GM18505 (cell line): ENCODE results near the gene NCMAP.

Experiments used
- ATAC-seq: cut with Tn5 transposase; IDR thresholded peaks from one replicate; pipeline ENCODE4 v1.9.1; 2021; ENCODE audit not compliant: unreplicated experiment
- POLR2A ChIP-seq: IDR thresholded peaks from 4 replicates; pipeline ENCODE4 v1.6.1; 2011; ENCODE audit warnings: borderline replicate concordance; ENCODE audit not compliant: insufficient read depth, insufficient read length; ENCODE audit errors: extremely low read depth

Gene NCMAP

DNA sequence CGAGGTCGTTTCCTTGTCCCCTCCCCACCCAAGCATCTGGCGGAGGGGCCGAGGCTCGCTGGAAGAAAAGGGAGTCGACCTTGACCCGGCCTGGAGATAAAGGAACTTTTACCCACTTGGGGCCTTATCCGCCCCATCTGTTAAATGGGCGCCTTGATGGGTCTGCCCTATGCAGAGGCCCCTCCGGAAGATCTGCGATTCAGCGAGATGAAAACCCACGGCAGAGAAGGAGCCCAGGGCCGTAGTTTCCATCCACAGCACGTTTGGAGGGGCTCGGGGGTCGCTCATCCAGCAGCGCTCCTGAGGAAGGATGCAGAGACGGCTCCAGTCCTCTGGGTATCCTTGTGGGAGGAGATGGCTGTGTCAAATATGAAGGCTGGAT lies 518 bp downstream of the NCMAP start:
- no peak for ATAC-seq
- no peak for TF ChIP-seq POLR2A

DNA sequence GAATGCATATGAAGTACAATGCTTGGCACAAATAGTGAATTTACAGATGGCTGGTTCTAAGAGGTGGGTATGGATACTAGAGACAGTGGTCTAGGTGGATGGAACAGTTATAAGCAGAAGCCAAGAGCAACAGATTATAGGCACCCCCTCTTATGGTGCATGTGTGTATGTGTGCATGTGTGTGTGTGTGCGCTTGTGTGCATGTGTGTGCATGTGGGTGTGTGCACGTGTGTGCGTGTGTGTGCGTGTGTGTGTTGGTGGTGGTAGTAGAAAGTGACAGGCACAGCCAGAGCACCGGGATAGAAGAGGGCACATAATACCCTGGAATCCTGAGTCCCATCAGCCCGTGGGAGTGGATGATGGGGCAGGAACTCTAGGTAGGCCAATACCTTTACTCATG lies 1.3 kb downstream of the NCMAP start:
- ATAC-seq, result no peak
- TF ChIP-seq POLR2A, result no peak

DNA sequence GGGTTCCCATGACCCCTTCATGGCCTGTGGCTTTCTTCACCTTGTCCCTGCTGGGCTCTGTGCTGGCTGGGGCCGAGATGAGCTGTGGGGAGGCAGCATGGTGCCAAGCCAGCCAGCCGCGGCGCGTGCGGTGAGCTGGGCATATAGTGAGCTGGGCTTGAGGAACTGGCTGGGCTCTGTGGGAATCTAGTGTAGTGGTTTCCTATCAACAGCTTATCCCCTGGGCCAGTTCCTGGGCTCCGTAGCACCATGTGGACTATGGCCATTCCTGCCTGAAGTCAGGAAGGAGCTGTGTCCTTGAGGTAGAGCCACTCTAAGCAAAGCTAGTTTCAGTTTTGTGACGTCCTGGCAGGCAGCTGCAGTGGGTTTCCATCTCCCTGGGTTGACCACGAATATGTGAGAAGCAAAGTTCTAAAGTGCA lies 1.8 kb downstream of the NCMAP start:
- no peak for TF ChIP-seq POLR2A
- no peak for ATAC-seq

DNA sequence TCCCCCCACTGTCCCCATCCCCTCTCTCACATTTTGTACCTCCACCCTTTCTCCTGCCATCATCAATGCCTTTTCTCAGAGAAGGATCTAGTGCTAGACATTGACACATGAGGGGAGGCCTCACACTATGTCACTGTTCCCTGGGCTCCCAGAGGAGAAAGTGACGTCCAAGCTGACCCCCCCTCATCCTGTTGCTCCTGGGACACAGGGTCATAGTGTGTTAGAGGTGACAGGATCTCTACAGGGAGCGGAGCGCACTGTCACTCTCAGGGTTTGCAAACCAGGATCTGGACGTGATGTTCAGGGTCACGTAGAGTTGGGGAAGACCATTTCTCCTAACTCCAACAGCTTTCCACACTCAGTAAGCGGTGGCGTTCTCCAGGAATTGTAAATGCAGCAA lies 2.6 kb downstream of the NCMAP start:
- no peak for TF ChIP-seq POLR2A
- no peak for ATAC-seq

DNA sequence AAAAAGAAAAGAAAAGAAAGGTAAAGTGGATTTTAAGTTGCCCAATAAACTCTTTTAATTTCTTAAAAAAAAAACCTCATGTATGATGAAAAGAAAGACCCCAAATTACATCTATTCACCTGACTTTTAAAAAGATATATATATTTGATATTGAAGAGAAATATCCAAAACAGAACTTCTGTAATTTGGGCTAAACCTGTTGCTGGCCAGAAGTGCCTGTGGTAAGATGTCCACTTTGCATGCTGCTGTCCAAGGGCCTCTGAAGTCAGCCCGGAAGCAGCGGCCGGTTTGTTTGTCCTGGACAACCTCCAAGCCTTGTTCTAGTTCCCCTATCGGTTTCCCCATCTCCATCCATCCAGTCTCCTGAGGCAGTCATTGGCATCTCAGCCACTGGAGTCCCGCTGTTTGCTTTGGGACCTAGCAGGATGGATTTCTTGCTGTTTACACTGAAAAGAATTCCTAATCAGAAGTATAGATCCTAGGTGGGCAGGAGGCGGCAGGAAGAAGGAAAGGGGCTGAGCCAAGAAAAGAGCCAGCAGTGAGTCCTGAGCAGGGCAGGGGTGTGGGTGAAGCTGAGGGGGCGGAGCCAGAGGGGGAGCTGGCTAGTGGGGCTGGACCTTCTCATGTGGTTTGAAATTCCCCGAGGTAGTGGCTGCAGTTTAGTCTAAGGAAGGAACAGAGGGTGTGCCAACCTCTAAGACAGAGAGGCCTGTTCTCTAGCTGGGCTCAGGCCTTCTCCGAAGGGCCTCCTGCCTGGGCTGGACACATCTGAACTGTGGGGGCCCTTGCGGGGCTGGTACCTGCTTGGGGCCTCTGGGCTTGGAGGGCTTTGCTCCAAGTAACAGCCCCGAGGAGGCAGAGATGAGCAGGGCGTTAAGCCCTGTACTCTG lies 3.3 kb downstream of the NCMAP start:
- TF ChIP-seq POLR2A, result no peak
- ATAC-seq, result no peak

DNA sequence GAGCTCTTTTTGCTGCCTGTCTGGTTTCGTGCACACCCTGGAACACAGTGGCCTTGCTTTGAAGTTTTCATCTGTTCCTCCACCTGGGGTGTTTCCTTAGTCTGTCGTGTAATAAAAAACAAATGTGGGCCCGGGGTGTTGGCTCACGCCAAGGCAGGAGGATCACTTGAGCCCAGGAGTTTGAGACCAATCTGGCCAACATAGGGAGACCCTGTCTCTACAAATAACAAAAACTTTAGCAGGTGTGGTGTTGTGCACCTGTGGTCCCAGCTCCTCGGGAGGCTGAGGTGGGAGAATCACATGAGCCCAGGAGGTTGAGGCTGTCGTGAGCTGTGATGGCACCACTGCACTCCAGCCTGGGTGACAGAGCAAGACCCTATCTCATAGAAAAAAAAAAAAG lies 4.5 kb downstream of the NCMAP start:
- TF ChIP-seq POLR2A, result no peak
- ATAC-seq, result no peak

DNA sequence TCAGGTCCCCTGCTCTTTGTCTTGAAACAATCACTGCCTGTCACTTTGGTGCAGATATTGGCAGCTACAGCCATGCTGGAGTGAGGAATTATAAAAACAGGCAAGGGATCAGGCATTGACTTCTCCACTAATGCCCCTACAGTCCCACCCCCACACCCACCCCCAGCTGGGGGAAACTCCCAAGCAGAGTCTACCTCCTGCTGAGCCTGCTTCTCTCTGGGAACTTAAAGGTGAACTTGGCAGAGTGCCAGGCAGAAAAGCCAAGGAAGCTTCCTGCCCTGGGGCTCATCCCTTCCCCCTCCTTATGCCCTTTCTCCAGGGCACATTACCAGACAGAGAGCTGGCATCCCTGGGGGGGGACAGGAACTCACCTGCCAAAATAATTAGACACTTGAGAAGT lies 6.7 kb downstream of the NCMAP start:
- TF ChIP-seq POLR2A, result no peak
- ATAC-seq, result no peak

DNA sequence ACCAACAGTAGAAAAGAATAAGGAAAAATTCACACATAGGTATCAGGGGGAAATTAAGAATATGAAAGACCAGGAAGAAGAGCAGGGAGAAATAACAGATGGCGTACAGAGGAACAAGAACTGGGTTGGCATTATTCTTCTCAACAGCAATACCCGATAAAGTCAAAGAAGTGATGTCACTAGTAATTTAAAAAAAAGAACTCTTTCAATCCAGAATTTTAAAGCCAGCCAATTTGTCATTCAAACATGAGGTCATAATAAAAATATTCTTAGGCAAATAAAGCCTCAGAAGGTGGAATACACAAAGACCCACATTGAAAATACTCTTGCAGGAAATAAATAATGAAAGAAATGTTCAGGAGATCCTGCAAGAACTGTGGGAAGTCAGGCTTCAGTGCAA lies 8.8 kb downstream of the NCMAP start:
- ATAC-seq, result no peak

DNA sequence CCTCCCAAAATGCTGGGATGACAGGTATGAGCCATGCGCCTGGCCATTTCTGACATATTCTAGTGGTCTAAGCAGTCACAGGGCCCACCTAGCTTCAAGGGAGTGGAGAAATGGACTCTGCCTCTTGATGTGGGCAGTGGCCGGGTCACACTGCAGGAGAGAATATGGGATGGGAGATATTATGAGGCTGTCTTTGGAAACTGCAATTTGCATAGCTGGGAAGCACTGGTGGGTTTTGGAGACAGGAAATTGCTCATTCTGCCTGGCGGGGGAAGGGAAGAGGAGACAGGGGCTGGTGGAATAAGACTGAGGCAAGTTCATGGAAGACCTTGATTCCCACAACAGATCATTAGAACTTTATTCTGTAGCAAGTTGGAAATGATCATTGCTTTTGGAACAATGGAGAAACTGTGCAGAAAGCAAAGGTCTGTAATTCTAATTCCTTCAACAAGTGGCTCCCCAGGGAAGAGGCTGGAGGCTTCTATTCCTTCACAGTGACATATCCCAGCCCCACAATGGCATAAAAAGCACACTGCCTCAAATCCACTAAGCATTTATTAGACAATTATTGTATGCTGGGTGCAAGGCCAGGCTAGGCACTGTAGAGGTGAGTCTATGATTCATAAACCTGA lies 10.5 kb downstream of the NCMAP start:
- no peak for ATAC-seq

More for the DNA sequence above, 8.8 kb downstream of the NCMAP start:
- TF ChIP-seq POLR2A, result no peak

DNA sequence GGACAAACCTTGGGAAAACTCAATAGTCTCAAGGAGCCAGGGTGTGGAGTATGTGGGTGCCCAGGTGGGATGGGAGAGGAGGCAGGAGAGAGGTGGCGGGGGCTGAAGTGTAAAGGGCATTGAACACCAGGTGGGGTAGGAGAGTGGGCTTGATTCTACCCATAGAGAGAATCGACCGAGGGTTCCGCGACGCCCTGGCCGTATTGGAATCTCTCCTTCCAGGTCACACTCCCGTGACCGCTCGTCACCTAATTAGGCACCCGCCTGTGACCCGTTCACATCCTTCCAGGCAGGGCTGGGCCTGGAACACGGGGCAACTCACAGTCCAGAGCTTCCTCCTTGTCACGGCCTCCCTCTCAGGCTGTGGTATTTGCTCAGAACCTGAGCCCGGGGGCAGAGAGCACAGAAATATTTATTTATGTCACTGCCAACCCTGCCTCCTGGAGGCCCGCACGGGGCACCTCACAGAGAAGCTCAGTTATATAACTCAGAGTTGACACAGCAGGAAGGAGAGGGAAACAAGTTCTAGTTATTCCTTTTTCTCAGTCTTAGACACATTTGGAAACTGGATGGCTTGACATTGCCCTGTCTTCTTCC lies 12.0 kb downstream of the NCMAP start:
- ATAC-seq, result no peak
- no peak for TF ChIP-seq POLR2A

More for the DNA sequence above, 10.5 kb downstream of the NCMAP start:
- no peak for TF ChIP-seq POLR2A

DNA sequence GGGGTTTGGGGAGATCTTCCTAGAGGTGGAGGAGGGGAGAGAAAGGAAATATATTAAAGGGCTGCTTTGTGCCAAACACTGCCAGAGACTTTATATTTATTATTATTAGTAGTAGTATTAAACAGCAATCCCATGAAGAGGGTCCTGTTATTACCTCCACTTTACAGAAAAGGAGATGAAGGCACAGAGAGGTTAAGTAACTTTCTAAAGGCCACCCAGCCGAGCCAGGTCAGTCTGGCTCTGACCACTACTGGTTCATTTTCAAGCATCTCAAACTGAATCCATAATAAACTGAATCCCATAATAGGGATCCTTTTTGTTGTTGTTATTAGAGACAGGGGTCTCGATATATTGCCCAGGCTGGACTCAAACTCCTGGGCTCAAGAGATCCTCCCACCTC lies 12.6 kb downstream of the NCMAP start:
- no peak for TF ChIP-seq POLR2A
- no peak for ATAC-seq

DNA sequence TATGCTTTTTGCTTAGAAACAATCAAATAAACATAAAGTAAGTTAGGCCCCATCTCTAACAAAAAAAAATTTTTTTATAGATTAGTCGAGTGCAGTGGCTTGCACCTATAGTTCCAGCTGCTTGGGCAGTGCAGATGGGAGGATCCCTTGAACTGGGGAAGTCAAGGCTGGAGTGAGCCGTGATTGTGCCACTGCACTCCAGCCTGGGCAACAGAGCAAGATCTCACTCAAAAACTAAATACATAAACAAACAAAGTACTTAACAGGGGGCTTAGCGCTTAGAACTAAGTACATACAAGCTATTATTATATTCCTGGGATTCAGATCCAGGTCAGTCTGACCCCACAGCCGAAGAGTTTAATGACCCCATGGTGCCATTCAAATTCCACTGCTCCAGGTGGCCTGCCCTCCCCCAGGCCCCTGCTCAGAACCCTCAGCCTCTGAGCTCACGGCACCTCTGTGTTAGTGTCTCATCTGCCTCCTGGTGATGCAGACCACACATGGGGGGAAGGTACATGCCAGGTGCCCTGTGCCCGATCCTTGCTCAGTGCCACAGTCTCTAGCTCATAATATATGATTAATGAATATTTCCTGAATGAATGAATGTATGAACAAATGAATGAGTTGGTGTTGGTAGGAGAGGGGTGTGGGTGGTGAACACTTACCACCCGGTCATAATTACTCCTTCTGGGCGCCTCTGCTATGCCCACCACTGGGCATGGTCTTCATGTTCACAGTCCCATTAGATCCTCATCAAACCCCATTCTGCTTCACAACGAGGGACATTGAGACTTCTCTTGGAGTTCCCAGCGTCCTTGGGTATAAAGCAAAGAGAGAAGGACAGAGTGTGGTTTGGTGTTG lies 14.6 kb downstream of the NCMAP start:
- no peak for TF ChIP-seq POLR2A

DNA sequence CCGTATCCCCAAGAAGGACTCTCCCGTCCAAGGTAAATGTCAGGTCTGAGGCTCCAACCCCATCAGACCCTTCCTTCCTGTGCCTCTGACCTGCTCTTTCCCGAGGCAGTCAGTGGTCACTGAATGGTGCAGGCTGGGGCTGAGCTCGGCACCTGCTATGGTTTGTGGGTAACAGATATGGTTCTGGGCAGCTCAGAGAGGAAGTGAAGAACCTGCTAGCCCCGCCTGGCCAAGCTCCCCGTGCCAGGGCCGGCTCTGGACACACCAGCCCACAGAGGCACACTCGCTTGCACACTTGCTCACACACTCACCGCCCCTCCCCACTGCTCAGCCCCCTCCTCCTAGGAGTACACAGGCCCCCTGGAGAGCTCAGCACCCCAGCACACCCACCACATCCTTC lies 16.4 kb downstream of the NCMAP start:
- no peak for TF ChIP-seq POLR2A
- ATAC-seq, result no peak

More for the DNA sequence above, 14.6 kb downstream of the NCMAP start:
- no peak for ATAC-seq

DNA sequence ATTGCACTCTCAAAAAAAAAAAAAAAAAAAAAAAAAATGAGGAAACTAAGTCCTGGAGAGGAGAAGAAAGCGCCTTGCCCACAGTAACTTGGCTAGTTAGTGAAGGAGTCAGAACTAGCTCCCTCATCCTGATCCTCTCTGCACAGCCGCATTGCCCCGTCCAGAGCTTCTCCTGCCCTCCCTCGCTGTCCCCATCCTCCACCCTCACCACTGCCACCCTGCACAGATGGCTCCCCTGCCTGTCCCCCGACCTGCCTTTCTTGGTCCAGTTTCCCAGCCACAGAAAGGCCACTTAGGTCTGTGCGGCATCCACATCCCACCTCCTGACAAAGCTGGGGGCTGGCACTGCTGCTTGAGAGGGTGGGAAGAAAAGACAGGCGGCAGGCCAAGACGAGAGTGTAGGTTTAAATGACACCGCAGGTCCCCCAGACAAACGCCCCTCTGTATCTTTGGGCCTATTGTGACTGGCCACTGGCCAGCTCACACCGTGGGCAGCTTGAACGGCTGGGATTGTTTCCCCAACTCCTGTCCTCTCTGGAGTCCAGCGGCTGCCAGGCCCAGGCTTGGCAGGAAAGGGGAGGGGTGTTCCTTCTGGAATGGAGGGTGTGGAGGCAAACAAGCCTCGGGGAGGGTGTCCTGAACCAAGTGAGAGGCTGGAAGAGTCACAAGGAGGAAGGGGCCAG lies 20.2 kb downstream of the NCMAP start:
- no peak for ATAC-seq
- no peak for TF ChIP-seq POLR2A
